WTC11 (cell line): ENCODE measurements around the gene DOK3.

Experiments
- AFF4 ChIP-seq: sonication (generic); formaldehyde crosslinking; IDR thresholded peaks from 2 replicates; pipeline ENCODE4 v1.8.1; 2023; ENCODE audit warnings: mild to moderate bottlenecking, missing genetic modification reagents, borderline replicate concordance
- ATF3 ChIP-seq: sonication (generic); formaldehyde crosslinking; conservative IDR thresholded peaks from 2 replicates; pipeline ENCODE4 v1.8.1; 2022; ENCODE audit warnings: mild to moderate bottlenecking, missing genetic modification reagents
- CREB1 ChIP-seq: sonication (generic); formaldehyde crosslinking; IDR thresholded peaks from 2 replicates; pipeline ENCODE4 v1.8.0; 2023; ENCODE audit warnings: mild to moderate bottlenecking, missing genetic modification reagents
- CTCF ChIP-seq: fragments of 200-600 bp; IDR thresholded peaks from 2 replicates; pipeline ENCODE4 v1.8.0; 2022; ENCODE audit warnings: antibody characterized with exemption
- FOXJ3 ChIP-seq: sonication (generic); formaldehyde crosslinking; IDR thresholded peaks from 2 replicates; pipeline ENCODE4 v1.9.0; 2021; ENCODE audit warnings: missing genetic modification reagents, mild to moderate bottlenecking, borderline replicate concordance
- GABPB1 ChIP-seq: sonication (generic); formaldehyde crosslinking; IDR thresholded peaks from 2 replicates; pipeline ENCODE4 v1.8.1; 2023; ENCODE audit warnings: mild to moderate bottlenecking, missing genetic modification reagents
- JUN ChIP-seq: sonication (generic); formaldehyde crosslinking; IDR thresholded peaks from 2 replicates; pipeline ENCODE4 v1.8.0; 2023; ENCODE audit warnings: mild to moderate bottlenecking, missing genetic modification reagents
- NFE2L1 ChIP-seq: sonication (generic); formaldehyde crosslinking; IDR thresholded peaks from 2 replicates; pipeline ENCODE4 v1.8.1; 2023; ENCODE audit warnings: missing genetic modification reagents
- NFYB ChIP-seq: sonication (generic); formaldehyde crosslinking; conservative IDR thresholded peaks from 2 replicates; pipeline ENCODE4 v1.8.0; 2022; ENCODE audit warnings: low read depth, missing genetic modification reagents
- NR2C2 ChIP-seq: sonication (generic); formaldehyde crosslinking; IDR thresholded peaks from 2 replicates; pipeline ENCODE4 v1.8.0; 2022; ENCODE audit warnings: mild to moderate bottlenecking, missing genetic modification reagents
- RELA ChIP-seq: sonication (generic); formaldehyde crosslinking; IDR thresholded peaks from 2 replicates; pipeline ENCODE4 v1.8.1; 2022; ENCODE audit warnings: missing genetic modification reagents, mild to moderate bottlenecking, borderline replicate concordance
- STAT6 ChIP-seq: sonication (generic); formaldehyde crosslinking; conservative IDR thresholded peaks from 2 replicates; pipeline ENCODE4 v1.8.1; 2023; ENCODE audit warnings: mild to moderate bottlenecking, low read depth, missing genetic modification reagents, moderate library complexity
- TCF7 ChIP-seq: sonication (generic); formaldehyde crosslinking; IDR thresholded peaks from 2 replicates; pipeline ENCODE4 v1.8.0; 2022; ENCODE audit warnings: mild to moderate bottlenecking, low read depth, missing genetic modification reagents, moderate library complexity
- ZNF232 ChIP-seq: sonication (generic); formaldehyde crosslinking; IDR thresholded peaks from 2 replicates; pipeline ENCODE4 v1.8.0; 2022; ENCODE audit warnings: mild to moderate bottlenecking, missing genetic modification reagents

GRCh38 chr5:177475563-177476427 is 33.8 kb downstream of the DOK3 start:
- TF ChIP-seq FOXJ3 (CRISPR knock-in tag) = no peak
- TF ChIP-seq CREB1 (CRISPR knock-in tag) = no peak
- no peak for TF ChIP-seq ATF3
- no peak for TF ChIP-seq ZNF232 (CRISPR knock-in tag)
- no peak for TF ChIP-seq CTCF
- TF ChIP-seq NFYB (CRISPR knock-in tag) = no peak
- TF ChIP-seq RELA (CRISPR knock-in tag) = no peak
- TF ChIP-seq GABPB1 = no peak
- TF ChIP-seq STAT6 (CRISPR knock-in tag) = no peak
- TF ChIP-seq NFE2L1 (CRISPR knock-in tag) = no peak
- TF ChIP-seq NR2C2 = no peak
- no peak for TF ChIP-seq TCF7
- no peak for TF ChIP-seq AFF4
- TF ChIP-seq JUN (CRISPR knock-in tag) = no peak
